HCT116 (cell line): ENCODE measurements around the gene NDUFA11. TPM values are rescaled to one million over a fixed set of nuclear protein-coding genes. Genes with fewer than 3 reads are reported as not detected.
A peak's percentile ranks its signal among the peaks of the same experiment; 100 is the strongest.

ENCODE experiments used
- ATAC-seq: fragments of 200-7000 bp; cut with Tn5 transposase; 2 replicates; pipeline ENCODE4 v1.9.1; 2020; ENCODE audit warnings: mild to moderate bottlenecking, moderate library complexity
- BruUV-seq: library from RNA; stranded (reverse); fragments of 400-500 nt; replicated peaks from 2 replicates; lab custom pipeline; 2021; lab: Mats Ljungman, UMichigan
- CTCF ChIA-PET: fragments of 300-600 bp; sonication (Branson Sonifier 250); formaldehyde crosslinking; loops from one replicate; lab custom pipeline; 2021; ENCODE audit warnings: antibody characterized with exemption; lab: Charles Lee
- POLR2A ChIA-PET: fragments of 300-600, 350-600 bp; sonication (Branson Sonifier 250); formaldehyde crosslinking; loops from one replicate; lab custom pipeline; 2021; ENCODE audit warnings: antibody characterized with exemption; lab: Charles Lee
- RAD21 ChIA-PET, 2 experiments: fragments of 300-600 bp; sonication (Branson Sonifier 250); formaldehyde crosslinking; loops; one replicate each; lab custom pipeline; 2023; ENCODE audit warnings: low total read pairs in 2 of 2; ENCODE audit not compliant: uncharacterized antibody in 2 of 2, unreplicated experiment in 2 of 2, low non-redundant PET in 1 of 2; lab: Charles Lee
- DNase-seq: peaks from one replicate; pipeline ENCODE4 v3.0.0-alpha.2; 2010; ENCODE audit warnings: low read depth, low spot score
- H2AFZ ChIP-seq: fragments of 200-600 bp; shearing (Covaris generic), sonication (generic); 2 replicates; pipeline ENCODE4 v1.6.1; 2017; ENCODE audit warnings: low read depth, mixed run types, mixed read lengths, antibody characterized with exemption, low read length; ENCODE audit not compliant: poor library complexity, severe bottlenecking
- H3K27ac ChIP-seq: 2 replicates; pipeline ENCODE4 v1.5.1; 2012; ENCODE audit warnings: low read depth, low read length
- H3K27me3 ChIP-seq: fragments of 200-600 bp; sonication (generic); 2 replicates; pipeline ENCODE4 v1.6.1; 2016; ENCODE audit warnings: mixed run types, low read length, mixed read lengths; ENCODE audit not compliant: insufficient read depth
- H3K36me3 ChIP-seq, 2 experiments: fragments of 200-500 bp in 1 of 2; fragments of 200-600 bp in 1 of 2; sonication (Bioruptor generic) in 1 of 2; sonication (generic) in 1 of 2; 2 replicates each; pipeline versions ENCODE4 v1.5.1 to v1.6.1; 2014 to 2016; ENCODE audit warnings: low read length in 2 of 2, inconsistent platforms in 1 of 2, mixed read lengths in 1 of 2, mixed run types in 1 of 2; ENCODE audit not compliant: insufficient read depth in 2 of 2, control insufficient read depth in 1 of 2
- H3K4me1 ChIP-seq, 2 experiments: fragments of 200-600 bp in 1 of 2; sonication (generic) in 1 of 2; 2 replicates each; pipeline versions ENCODE4 v1.5.1 to v1.6.1; 2012 to 2017; ENCODE audit warnings: low read length in 2 of 2, inconsistent platforms in 1 of 2, mild to moderate bottlenecking in 1 of 2, mixed read lengths in 1 of 2, mixed run types in 1 of 2, moderate library complexity in 1 of 2; ENCODE audit not compliant: insufficient read depth in 2 of 2, control insufficient read depth in 1 of 2
- H3K4me2 ChIP-seq: fragments of 200-600 bp; sonication (generic); 2 replicates; pipeline ENCODE4 v1.6.1; 2017; ENCODE audit warnings: mixed run types, low read length, mixed read lengths
- H3K4me3 ChIP-seq, 2 experiments: fragments of 200-600 bp in 1 of 2; sonication (generic) in 1 of 2; replicated peaks in 1 of 2; 2 replicates each; pipeline ENCODE4 v1.5.1; 2011 to 2016; ENCODE audit warnings: low read length in 2 of 2, control low read depth in 1 of 2, low read depth in 1 of 2, mild to moderate bottlenecking in 1 of 2, mixed read lengths in 1 of 2, mixed run types in 1 of 2
- H3K79me2 ChIP-seq: fragments of 200-600 bp; sonication (generic); 2 replicates; pipeline ENCODE4 v1.6.1; 2017; ENCODE audit warnings: mild to moderate bottlenecking, mixed run types, low read length, moderate library complexity, mixed read lengths; ENCODE audit not compliant: insufficient read depth
- H3K9ac ChIP-seq: fragments of 200-600 bp; sonication (generic); 2 replicates; pipeline ENCODE4 v1.6.1; 2016; ENCODE audit warnings: low read length, mixed read lengths
- H3K9me2 ChIP-seq: fragments of 200-600 bp; sonication (generic), shearing (Covaris generic); 2 replicates; pipeline ENCODE4 v1.6.1; 2017; ENCODE audit warnings: mixed run types, mild to moderate bottlenecking, moderate library complexity; ENCODE audit not compliant: insufficient read depth
- H3K9me3 ChIP-seq, 2 experiments: fragments of 200-500 bp in 1 of 2; fragments of 200-600 bp in 1 of 2; sonication (Bioruptor generic) in 1 of 2; sonication (generic) in 1 of 2; 2 replicates each; pipeline ENCODE4 v1.6.1; 2014 to 2017; ENCODE audit warnings: low read length in 2 of 2, mixed read lengths in 2 of 2, inconsistent platforms in 1 of 2, low read depth in 1 of 2, mild to moderate bottlenecking in 1 of 2, mixed run types in 1 of 2, moderate library complexity in 1 of 2; ENCODE audit not compliant: control insufficient read depth in 1 of 2, insufficient read depth in 1 of 2
- H4K20me1 ChIP-seq: fragments of 200-600 bp; sonication (generic), shearing (Covaris generic); 2 replicates; pipeline ENCODE4 v1.6.1; 2017; ENCODE audit warnings: mixed run types, mild to moderate bottlenecking, moderate library complexity; ENCODE audit not compliant: insufficient read depth
- CEBPB ChIP-seq: IDR thresholded peaks from 2 replicates; pipeline ENCODE4 v1.6.1; 2012; ENCODE audit warnings: low read depth
- CTCF ChIP-seq, 3 experiments: fragments of 200-600 bp in 1 of 3; sonication (generic) in 1 of 3; IDR thresholded peaks in 2 of 3; conservative IDR thresholded peaks in 1 of 3; 2 replicates each; pipeline ENCODE4 v1.5.1; 2012 to 2017; ENCODE audit warnings: low read depth in 2 of 3, low read length in 2 of 3, antibody characterized with exemption in 1 of 3, borderline replicate concordance in 1 of 3, control low read depth in 1 of 3, mild to moderate bottlenecking in 1 of 3, mixed read lengths in 1 of 3, mixed run types in 1 of 3, moderate library complexity in 1 of 3; ENCODE audit not compliant: insufficient read depth in 1 of 3
- JUND ChIP-seq: IDR thresholded peaks from 2 replicates; pipeline ENCODE4 v1.6.1; 2012
- POLR2AphosphoS5 ChIP-seq: IDR thresholded peaks from 2 replicates; pipeline ENCODE4 v1.6.1; 2011; ENCODE audit warnings: mild to moderate bottlenecking, low read depth, low read length, moderate library complexity
- TCF7L2 ChIP-seq: IDR thresholded peaks from 2 replicates; pipeline ENCODE4 v1.7.0; 2011; ENCODE audit warnings: borderline replicate concordance, inconsistent platforms; ENCODE audit not compliant: insufficient read depth, insufficient read length; ENCODE audit errors: extremely low read depth
- ZBTB33 ChIP-seq: IDR thresholded peaks from 2 replicates; pipeline ENCODE4 v1.6.1; 2011; ENCODE audit warnings: mild to moderate bottlenecking, low read length, moderate library complexity; ENCODE audit not compliant: insufficient replicate concordance; ENCODE audit errors: extremely low read depth
- ZNF274 ChIP-seq: fragments of 200-500 bp; sonication (Bioruptor generic); IDR thresholded peaks from 2 replicates; pipeline ENCODE4 v1.6.1; 2014; ENCODE audit warnings: mild to moderate bottlenecking, low read depth, low read length, inconsistent platforms
- intact Hi-C: fragments of 100-400 bp; cut with micrococcal nuclease; formaldehyde crosslinking; loops from 2 replicates; pipeline ENCODE4 v1.10.0; 2022
- total RNA-seq: library from RNA; stranded (reverse); gene quantifications from one replicate; pipeline ENCODE4 v1.2.1, GENCODE V29; 2021; ENCODE audit not compliant: unreplicated experiment

The NDUFA11 gene
- total RNA-seq, 1 experiment from 2014 or later: 311 TPM

GRCh38 chr19:5899728-5900526 is 3.7 kb downstream of the NDUFA11 start:
- Histone ChIP-seq H2AFZ (no peak overlapping the region), H3K79me2 (peaks cover 61% of the 10 kb centered on the region), H3K4me2 (no peak overlapping the region), H3K9ac (no peak overlapping the region), H3K9me3 (no peaks in the 10 kb centered on the region), H3K9me2 (no peaks in the 10 kb centered on the region), H4K20me1 (no peaks in the 10 kb centered on the region), H3K36me3 (peaks cover 5 to 7% of the 10 kb centered on the region in 2 experiments; a peak in 3 of 4 replicates), H3K4me3 (no peak overlapping the region), H3K27me3 (no peaks in the 10 kb centered on the region), H3K27ac (no peak overlapping the region), H3K4me1 (peaks cover 5 to 18% of the 10 kb centered on the region in 2 experiments; a peak in 2 of 4 replicates)
- no peak for ATAC-seq
- intact Hi-C loops: no loop called here
- CTCF ChIA-PET: interaction anchor here (3.3 kb wide), 1 partner anchor 96 kb away, joined by 8 read pairs; no protein-coding TSS in a partner anchor
- POLR2A ChIA-PET: no interaction called here
- no peak for TF ChIP-seq POLR2AphosphoS5
- no peak for TF ChIP-seq JUND
- TF ChIP-seq TCF7L2: no peak
- no peak for TF ChIP-seq ZBTB33
- TF ChIP-seq CEBPB: no peak
- no peak for TF ChIP-seq ZNF274
- no peak for TF ChIP-seq CTCF (IDR thresholded peaks at IDR 0.05 in 2 of 3, conservative IDR thresholded peaks at IDR 0.05 in 1 of 3; ENCODE audit: borderline replicate concordance in 1 of 3, insufficient read depth in 1 of 3, low read depth in 2 of 3, low read length in 2 of 3)
- DNase-seq: no peak
- TSS peak; percentile 14 for BruUV-seq
- RAD21 ChIA-PET: no interaction called here
